SHP77 treated with DMSO at 0.1 percent for 48 hours (cell line): ENCODE measurements around the gene SPI1.
"Not testable (repeated sequence)": the region's sequence is repeated elsewhere in the genome, so short reads cannot be mapped to it uniquely, and the experiment has no call there.

Experiments used
- DNase-seq: peaks from one replicate; lab custom pipeline; 2025; lab: John Stamatoyannopoulos, UW

The SPI1 gene

DNA sequence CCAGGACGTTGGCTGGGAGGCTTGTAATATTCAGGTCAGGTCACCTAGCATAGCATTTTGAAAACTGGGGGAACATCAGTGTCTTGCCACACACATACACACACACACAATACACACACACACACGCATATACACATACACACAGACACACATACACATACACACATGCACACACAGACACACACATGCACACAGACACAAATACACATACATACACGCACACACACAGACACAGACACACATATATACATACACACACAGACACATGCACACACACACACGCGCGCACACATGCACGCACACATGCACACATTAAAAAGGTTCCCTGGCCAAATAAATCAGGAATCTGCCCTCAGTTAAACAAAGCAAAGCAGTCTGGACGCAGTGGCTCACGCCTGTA is 38.3 kb downstream of the SPI1 start:
- no peak for DNase-seq

DNA sequence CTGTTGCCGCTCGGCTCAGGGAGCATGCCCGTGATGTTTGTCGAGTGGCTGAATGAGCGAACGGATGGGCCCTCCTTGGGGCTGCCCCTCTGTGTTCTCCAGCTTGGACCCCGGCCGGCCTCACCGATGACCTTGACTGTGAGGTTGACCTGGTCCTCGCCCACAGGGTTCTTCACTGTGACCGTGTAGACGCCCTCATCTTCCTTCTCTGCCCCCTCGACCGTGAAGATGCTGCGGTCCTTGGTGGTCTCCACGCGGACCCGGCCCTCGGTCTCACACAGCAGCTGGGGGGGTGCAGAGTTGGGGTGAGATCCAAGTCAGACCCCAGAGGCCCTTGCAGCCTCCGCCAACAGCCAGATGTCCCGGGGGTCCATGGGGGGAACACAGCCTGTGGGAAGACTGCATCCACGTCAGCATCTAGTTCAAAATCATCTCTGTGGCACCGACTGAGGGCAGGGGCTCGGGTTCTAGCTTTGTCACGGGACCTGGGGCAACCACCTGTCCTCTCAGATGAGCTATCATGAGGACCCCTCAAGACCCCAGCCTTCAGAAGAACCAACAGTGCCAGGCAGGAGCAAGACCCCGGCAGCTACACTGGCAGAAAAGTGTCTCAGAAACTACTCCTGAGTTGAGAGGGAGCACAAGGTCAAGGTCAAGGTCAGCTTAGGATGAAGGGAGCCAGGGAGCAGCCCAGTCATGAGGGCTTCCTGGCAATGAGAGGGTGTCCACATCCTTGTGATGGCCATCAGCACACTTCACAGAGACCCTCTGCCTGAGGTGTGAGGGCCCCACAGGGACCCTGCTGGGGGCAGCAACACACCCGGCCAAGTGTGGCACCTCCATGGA is 39.7 kb downstream of the SPI1 start:
- no peak for DNase-seq

DNA sequence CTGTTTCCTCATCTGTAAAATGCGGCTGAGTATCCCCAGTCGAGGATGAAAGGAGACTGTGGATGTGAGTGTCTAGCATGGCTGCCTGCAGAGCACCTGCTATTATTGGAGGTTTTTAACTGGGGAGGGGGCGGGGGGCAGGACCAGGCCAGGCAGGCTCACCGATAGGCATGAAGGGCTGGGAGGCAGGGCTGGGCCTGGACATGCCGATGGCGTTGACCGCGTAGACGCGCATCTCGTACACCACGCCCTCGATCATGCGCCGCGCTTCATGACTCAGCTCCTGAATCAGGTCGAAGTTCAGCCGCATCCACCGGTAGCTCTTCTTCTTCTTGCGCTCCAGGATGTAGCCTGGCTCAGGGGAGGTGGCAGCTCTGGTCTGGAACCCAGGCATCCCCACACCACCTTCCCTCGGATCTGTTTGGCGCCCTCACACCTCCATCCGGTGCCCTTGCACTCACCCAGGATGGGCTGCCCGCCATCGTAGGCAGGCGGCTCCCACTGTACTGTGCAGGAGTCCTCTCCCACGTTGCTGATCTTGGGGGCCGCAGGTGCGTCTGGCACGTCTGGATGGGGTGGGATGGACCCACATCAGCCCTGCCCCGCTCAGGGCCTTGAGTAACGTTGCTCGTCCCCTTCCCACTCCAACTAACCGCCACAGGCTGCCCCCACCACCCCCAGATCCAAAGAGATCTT is 41.0 kb downstream of the SPI1 start:
- DNase-seq = no peak

DNA sequence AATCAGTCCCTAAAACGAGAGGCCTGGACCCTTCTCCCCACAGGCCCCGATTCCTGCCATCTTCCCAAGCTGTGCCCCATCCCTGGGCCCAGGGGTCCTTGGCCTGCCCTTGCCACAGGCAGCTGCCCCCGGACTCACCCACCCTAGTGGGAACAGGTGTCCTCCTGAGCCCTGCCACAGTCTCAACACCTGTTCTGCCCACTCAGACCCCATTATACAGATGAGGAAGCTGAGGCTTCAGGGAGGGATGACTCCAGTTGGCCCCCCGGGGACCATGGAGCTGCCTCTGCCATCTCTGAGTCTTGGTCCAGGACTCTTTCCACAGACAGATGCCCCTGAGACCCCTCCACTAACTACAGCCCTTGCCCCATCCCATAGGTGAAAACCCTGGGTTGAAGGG is 41.8 kb downstream of the SPI1 start:
- DNase-seq = no peak

DNA sequence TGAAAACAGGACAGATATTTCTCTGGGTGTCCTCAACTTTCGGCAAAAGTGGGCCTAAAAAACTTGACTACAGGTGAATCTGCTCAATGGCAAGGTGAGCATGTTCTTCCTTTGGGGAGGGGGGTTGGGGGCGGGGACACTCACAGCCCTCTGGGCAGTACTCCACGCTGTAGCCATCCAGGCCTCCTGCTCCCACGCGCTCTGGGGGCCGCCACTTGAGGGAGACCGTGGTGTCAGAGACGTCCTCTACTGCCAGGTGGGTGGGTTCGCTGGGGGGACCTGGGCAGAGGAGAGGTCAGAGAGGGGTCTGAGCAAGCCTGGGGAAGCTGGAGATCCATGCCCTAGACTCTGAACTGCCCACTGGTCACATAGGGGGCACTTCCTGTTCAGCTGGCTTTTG is 42.6 kb downstream of the SPI1 start:
- no peak for DNase-seq

DNA sequence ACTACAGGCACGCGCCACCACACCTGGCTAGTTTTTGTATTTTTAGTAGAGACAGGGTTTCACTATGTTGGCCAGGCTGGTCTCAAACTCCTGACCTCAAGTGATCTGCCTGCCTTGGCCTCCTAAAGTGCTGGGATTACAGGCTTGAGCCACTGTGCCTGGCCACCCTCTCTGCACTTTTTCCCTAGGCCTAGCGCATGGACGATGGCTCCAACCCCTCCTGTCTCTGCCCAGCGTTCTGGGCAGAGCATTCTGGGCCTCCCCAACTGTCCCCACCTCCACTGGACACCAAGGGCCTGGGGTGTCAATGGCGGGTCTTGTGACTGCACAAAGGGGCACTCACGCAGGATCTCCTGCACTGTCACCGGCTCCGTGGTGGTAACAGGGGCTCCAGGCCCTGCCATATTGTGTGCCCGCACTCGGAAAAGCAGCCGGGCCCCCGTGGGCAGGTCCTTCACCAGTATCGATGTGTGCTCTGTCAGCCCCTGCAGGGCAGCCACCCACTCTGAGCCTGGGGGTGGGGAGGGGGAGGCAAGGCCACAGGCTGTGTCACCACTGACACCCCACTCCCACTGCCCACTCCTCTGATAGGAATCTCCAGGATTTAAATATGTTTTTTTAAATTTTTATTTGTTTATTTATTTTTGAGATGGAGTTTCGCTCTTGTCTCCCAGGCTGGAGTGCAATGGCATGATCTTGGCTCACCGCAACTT is 43.5 kb downstream of the SPI1 start:
- DNase-seq = not testable (repeated sequence)

DNA sequence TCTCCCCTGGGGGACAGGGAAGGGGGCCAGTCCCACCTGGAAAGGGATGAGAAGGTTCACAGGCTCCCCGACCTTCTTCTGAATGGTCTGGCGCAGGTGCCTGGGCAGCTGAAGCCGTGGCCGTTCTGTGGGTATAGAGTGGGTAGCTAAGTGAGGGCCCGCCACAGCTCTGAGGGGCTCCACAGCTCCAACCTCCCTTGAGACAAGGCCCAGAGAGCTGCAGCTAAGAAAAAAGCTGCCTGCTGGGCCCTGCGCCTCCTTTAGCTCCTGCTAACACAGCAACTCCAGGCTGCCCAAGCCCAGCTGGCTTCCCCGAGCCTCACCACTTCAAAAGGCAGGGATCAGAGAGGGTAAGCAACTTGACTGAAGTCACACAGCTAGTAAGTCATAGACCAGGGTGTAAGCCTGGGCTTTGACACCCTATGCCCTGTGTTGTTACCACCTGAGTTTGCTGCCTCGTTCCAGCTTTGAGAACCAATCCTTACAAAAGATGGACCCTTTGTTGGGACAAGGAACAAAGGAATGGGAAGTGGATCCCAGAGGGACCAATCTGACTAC is 44.4 kb downstream of the SPI1 start:
- DNase-seq = no peak

DNA sequence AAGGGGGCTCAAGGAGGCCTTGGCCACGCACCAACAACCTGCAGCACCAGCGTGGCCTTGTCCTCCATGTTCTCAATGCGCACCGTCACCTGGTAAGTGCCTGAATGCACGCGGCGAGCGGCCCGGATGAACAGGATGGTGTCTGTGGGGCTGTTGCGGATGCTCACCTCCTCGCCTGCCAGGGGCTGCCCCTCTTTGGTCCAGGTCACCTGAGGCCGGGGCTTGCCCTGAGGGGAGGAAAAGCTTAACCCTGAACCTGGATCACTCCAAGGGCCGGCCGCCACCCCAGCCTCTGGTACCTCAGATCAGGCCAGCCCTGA is 44.9 kb downstream of the SPI1 start:
- DNase-seq = no peak

DNA sequence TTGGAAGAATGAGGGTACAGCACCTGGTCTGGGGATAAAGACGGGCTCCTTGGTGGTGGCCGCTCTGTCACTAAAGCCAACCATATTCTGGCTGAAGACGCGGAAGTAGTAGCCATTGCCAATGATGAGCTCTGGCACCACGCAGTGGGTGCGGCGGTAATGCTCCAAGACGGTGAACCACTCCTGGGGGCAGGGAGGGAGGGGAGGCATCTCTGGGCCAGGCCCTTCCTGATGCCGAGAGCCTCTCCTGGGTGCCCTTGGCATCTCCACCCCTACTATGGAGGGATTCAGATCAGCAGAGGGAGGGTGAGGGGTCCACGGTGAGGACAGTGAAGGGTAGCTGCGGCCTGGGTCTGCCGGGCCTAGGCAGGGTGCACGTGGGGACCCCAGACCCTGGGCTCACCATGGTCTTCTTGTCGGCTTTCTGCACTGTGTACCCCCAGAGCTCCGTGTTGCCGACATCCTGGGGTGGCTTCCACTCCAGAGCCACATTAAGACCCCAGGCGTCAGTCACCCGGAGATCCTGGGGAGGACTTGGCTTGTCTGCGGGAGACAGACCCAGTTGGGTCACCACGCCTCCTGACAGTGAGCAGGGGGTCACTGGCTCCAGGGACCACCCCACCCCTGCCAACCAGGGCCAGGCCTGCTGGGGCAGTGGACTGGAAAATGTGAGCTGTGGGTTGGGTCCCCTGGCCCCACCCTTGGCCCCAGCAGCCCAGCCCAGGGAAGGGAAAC is 45.4 kb downstream of the SPI1 start:
- DNase-seq = no peak

DNA sequence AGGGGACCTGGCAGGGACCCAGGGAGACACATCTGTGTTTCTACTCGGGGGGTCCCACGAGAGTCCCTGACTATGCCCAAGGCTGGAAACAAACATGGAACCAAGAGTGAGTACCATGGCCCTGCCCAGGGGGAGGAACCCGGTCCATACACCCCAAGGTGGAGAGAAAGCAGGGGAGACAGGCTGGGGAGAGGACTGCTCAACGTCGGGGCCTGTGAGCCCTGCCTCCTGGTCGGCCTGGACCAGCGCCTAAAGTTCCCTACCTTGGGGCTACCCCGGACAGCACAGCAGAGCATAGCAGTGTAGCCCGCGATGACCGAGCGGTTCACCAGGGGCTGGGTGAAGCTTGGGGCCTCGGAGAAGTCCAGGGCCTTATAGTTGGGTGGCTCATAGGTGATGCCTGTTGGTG is 46.0 kb downstream of the SPI1 start:
- no peak for DNase-seq

DNA sequence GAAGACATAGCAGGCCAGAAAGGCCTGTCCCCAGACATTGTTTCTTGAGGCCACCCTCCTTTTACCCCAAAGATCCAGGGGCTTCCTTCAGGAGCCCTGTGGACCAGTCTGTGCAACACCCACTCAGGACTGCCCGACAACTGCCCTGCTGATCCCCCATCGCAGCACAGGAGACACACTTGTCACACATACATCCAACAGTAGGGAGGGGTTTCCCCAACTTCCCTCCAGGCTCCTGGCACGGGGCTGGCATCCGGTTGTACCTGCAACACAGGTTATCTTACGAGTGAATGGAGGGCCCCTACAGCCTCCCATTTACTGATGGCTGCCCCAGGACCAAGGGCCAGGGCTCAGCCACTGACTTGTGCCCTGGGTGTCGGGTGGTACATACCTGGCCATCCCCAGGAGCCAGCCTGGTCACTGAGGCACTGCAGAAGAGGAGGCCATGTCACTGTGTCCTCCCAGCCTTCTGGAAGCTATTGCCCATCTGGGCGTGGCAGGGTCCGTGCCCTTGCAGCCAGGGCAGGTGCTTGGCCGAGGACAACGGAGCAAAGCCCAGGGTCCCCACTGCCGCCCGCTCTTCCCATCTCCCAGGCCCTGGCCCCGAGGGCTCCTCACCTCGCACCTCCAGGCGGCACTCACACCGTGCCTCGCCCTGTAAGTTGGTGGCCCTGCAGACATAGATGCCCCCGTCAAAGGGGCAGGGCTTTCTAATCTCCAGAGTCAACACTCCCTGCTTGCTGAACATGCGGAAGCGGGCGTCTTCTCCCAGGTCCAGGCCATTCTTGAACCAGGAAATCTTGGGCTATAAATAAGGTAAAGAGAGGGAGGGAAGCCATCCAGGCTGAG is 46.7 kb downstream of the SPI1 start:
- no peak for DNase-seq

DNA sequence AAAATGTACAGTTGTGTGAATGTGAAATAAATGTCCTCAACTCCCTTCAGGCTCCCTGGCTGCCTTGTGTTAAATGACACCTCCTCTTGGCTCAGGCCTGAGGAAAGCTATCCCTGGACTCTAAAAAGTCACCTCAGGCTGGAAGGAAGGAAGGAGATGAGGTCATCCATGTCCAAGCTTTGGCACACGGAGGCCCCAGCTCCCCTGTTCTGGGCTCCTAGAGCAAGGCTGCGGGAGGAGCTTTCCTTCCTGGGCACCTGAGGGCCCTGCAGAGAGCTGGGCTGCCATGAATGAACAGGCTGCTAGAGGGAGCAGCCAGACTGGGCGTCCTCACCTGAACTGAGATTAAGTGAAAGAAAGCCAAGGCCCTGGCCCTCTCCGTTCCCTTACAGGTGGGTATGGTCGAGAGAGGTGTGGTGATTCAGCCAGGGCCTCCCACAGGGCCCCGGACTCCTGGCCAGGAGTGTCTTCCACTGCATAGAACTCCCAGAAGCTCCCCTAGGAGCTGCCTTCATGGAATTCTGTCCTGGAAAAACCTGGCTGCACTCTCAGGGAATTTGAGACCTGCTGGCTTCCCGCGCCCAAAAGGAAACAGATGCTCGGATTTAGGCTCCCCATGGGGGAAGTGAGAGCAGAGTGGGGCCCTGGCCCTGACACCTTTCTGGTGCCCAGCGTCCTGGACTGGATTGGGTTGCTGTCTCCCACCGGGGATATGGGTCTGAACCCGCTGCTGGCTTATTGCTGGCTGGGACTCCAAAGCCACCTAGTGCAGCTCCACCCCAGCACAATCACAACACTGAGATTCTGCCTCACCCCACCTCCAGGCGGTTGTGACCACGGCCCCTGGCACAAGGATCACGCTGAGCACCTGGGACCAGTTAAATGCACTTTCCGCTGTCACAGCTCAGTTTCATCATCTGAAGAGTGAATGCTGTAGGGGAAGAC is 48.1 kb downstream of the SPI1 start:
- no peak for DNase-seq

DNA sequence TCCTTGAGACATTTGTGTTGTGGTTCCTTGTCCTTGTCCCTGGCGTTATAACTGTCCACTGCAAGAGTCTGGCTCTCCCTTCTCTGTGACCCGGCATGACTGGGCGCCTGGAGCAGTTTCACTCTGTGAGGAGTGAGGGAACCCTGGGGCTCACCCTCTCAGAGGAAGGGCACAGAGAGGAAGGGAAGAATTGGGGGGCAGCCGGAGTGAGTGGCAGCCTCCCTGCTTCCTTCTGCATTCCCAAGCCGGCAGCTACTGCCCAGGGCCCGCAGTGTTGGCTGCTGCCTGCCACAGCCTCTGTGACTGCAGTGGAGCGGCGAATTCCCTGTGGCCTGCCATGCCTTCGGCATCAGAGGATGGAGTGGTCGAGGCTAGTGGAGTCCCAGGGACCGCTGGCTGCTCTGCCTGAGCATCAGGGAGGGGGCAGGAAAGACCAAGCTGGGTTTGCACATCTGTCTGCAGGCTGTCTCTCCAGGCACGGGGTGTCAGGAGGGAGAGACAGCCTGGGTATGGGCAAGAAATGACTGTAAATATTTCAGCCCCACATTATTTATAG is 48.8 kb downstream of the SPI1 start:
- no peak for DNase-seq

DNA sequence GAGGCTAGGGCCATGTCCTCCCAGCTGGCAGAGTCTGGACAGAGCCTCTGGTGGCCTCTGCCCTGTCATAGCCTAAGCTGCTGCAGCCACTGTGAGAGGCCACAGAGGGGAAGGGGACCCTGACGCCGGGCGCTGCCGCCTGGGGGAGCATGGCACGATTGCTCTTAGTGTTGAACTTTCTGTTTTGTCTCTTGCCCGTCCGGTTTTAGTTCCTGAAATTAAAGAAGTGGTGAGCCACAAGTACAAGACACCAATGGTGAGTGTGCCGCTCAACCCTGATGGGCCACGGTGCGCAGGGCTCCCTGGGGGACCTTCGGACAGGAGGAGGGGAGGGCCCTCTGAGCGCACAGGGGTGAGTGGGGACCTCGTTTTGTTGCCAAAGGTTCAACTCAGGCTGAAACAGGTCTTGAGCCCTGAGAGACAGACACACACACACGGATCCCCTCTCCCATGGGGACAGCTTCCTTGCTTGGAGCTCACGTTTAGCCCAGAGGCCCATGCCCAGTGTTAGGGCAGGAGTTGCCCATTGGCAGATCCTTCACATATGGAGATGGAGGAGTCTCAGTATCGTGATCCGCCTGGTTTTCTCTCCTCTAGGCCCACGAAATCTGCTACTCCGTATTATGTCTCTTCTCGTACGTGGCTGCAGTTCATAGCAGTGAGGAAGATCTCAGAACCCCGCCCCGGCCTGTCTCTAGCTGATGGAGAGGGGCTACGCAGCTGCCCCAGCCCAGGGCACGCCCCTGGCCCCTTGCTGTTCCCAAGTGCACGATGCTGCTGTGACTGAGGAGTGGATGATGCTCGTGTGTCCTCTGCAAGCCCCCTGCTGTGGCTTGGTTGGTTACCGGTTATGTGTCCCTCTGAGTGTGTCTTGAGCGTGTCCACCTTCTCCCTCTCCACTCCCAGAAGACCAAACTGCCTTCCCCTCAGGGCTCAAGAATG is 49.6 kb downstream of the SPI1 start:
- DNase-seq = no peak

DNA sequence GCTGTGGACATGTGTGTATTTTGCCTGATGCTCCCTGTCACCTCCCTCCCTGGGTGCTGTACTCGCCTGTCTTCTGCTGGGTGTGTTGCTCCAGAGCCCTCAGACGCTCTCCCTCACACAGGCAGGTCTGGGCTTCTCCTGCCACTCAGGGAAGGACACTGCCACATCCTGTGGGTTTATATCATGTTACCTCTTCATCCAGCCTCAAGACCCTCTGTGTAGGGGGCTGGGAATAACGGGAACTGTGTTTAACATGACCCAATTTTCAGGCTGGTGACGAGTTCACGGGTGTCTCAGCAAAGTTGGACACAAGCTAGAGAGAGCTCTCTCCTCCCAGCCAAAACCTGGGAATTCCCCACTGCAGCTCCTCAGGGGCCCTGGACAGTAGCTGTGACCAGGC is 50.4 kb downstream of the SPI1 start:
- DNase-seq = no peak

DNA sequence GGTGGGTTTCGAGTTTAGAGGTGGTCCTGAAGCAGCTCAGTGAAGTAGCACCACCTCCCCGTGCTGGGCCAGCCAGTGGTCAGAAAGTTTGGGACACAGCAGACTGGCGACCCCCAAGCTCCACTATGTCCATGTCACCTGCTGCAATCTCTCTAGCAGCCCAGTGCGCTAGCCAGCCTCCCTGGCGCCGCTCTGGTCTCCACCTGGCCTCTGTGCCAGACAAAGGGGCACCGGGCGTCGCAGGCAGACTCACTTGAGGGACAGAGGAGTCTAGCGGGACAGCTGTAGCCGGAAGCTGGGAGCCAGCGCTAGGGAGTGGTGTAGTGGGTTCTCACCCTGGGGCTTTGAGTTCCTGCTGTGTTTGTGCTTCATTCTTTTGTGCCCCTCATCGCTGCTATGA is 51.3 kb downstream of the SPI1 start:
- no peak for DNase-seq

DNA sequence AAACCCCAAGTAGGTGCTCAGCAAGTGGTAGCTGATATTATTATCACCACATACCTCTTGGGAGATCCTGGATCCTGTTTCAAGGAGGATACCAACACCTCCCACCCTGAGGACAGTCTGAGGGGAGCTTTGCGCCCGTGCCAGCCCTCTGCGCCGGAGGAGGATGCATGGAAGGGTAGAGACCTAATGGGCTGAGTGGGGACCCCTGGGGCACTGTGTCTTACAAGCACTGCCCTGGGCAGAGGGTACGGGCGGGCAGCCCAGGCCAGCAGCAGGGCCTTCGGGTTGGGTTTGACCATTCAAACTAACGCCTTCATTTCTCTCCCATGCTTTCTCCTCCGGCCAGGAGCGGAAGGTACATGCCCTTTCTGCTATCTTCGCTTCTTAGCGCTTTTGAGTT is 52.1 kb downstream of the SPI1 start:
- DNase-seq = no peak

DNA sequence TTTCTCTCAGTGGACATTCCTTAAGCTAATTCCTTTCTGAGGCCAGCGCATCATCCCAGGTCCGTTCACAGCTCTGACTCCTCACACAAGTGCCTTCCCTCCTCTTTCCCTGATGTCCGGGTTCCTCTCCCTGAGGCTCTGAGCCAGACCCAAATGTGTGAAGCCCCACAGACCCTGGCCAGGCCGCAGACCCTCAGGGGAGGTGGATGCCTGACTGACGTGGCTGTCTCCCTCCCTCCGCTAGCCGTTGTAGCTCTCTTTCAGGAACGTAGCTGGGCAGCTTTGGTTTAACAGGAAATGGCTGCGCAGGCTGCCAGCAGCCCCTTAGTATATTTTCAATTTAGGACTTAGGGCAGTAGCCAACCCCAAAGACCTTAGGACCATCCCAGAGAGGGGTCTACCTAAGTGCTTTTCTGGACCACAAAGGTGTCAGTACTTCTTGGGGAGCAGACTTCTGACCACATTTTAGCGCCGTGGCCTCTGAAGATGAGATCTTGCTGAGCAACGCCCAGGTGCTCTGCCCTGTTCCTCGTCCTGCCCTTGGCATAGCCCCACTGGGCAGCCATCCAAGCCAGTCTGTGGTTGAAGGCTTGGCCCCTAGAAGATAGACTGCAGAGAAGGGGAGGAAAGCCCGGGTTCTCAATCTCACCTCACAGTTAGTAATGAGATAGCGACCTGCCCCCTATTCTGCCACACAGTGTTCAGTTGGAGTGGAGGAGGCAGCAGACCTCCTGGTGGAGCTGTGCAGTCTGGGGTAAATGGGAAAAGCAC is 52.9 kb downstream of the SPI1 start:
- no peak for DNase-seq
